Mammary epithelial cell (primary cell): ENCODE results near the gene PHLDB2.

ENCODE experiments used
- CTCF ChIP-seq, 2 donors: IDR thresholded peaks in 1 of 2; conservative IDR thresholded peaks in 1 of 2; 2 replicates each; pipeline ENCODE4 v1.5.1; 2011 to 2012; ENCODE audit warnings: inconsistent platforms in 2 of 2, low read length in 2 of 2, mild to moderate bottlenecking in 2 of 2, control low read depth in 1 of 2, low read depth in 1 of 2; ENCODE audit not compliant: insufficient read depth in 1 of 2; ENCODE audit errors: extremely low read depth in 1 of 2
- EZH2 ChIP-seq: IDR thresholded peaks from 2 replicates; pipeline ENCODE4 v1.6.1; 2012; ENCODE audit warnings: low read length, inconsistent platforms, borderline replicate concordance

GRCh38 chr3:111871809-111872623, 13.0 kb downstream of the PHLDB2 start:
- TF ChIP-seq CTCF (conservative IDR thresholded peaks at IDR 0.05 in 1 of 2, IDR thresholded peaks at IDR 0.05 in 1 of 2; ENCODE audit: extremely low read depth in 1 of 2, insufficient read depth in 1 of 2, low read depth in 1 of 2, low read length in 2 of 2) (no peak), EZH2 (no peak)
